CD1c-positive myeloid dendritic cell (primary cell): ENCODE data around the gene REEP3.
"Not testable (repeated sequence)": the region's sequence is repeated elsewhere in the genome, so short reads cannot be mapped to it uniquely, and the experiment has no call there.

Experiments
- DNase-seq: peaks from one replicate; pipeline ENCODE4 v3.0.0-alpha.2; 2016; ENCODE audit errors: extremely low spot score

The REEP3 gene

GRCh38 chr10:63630085-63630930, 109.1 kb downstream of the REEP3 start:
- peak; percentile 86 for DNase-seq

DNA sequence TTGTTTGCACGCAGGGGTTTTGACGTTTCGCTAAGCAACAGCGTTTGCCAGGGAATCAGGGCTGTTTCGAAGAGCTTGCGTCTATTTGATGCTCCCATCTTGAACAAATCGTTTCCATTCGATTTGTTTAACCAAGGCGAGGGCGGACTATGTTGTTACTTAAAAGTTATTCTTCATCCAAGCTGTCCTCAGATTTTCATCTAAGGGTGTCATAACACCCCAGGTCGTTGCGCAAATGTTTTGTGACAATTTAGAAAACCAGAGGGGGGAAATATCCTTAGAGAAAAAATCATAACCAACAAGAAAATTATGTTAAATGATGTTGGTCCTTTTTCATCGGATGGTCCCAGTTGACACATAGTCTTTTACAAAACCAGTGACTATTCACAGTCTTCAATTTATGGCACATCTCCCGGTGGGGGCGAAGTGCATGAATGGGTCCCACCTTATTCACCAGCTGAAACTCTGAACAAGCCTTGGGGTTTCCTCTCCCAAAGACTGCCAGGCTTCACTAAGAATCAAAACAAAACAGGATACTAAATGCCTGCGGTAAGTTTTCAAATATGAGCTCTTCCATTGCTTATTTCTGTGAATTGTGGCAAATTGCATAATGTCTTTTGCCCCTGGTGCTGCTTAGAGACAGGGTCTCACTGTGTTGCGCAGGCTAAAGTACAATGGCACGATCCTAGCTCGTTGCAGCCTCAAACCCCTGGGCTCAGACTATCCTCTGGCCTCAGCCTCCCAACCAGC, 109.9 kb downstream of the REEP3 start:
- DNase-seq, result no peak

- no peak for DNase-seq
These were observed 110.8 kb downstream of the REEP3 start for GRCh38 chr10:63631991-63632390.

- DNase-seq, result no peak
These were observed 112.7 kb downstream of the REEP3 start for GRCh38 chr10:63633677-63634487.

GRCh38 chr10:63634488-63635065, 113.4 kb downstream of the REEP3 start:
- no peak for DNase-seq

GRCh38 chr10:63636812-63637211, 115.6 kb downstream of the REEP3 start:
- DNase-seq, result no peak

GRCh38 chr10:63637901-63638327, 116.7 kb downstream of the REEP3 start:
- no peak for DNase-seq

DNA sequence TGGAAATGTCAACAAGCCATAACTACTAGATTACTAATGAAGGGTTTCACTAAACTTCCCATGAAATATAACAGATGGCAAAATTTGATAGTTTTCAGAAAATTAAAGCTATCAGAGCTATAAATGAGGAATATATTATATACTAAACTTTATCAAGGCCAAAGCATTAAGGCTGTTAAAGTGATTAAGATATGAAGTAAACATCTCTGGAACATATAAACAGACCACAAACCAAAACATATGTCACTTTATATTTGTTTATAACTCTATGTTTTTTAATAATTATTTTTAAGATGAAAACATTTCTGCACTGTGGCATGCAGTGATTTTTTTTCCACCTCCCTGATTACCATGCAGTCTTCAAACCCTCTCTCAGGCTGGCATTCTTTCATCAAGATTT, 120.2 kb downstream of the REEP3 start:
- DNase-seq, result no peak

DNA sequence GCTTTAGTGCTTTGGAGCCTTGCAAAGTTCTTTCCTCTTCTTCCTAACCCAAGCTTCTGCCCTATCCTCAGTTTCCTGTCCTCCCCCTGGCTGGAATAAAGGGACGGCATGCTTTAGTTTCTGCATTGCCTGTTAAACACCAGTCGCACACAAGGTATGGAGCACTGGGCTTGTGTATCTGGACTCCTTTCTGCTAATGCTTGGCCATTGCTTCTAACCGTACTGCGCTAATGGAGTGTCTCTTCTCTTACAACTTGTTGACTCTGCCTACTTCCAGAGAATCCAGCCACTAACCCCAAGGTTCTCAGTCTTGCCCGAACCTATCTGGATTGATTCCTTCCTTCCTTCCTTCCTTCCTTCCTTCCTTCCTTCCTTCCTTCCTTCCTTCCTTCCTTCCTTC, 120.6 kb downstream of the REEP3 start:
- DNase-seq, result no peak

- DNase-seq, result no peak
These were observed 121.6 kb downstream of the REEP3 start for GRCh38 chr10:63642808-63643207.

DNA sequence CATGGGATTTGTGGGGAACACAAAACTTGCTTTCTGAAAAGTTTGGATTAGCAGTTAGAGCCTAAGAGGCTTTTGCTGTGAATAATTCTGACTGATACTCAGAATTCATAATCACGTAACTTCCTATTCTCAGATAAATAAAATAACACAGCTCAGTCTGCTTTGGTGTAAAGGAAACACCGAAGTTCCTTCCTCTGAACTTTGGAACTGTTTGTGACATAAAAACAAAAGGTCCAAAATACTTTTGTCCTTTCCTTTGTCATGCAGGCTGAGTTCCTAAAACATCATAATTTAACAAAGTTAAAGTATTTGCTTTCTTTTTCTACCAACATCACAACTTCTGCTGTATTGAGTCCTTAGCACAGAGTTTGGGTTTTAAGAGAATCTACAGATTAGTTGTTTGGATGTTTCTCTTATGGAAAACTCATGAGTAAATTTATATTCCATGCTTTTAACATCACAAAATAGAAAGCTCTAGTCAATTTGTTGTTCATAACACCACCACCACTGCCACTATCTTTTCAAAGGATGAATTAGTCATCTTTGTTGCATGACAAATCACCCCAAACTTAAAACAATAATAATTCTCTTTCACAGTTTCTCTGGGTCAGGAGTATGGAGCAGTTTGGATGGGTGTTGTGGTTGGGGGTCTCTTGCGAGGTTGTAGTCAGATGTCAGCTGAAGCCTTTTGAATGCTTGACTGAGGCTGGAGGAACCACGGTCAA, 123.4 kb downstream of the REEP3 start:
- no peak for DNase-seq

- no peak for DNase-seq
These were observed 124.0 kb downstream of the REEP3 start for GRCh38 chr10:63645195-63645594.

DNA sequence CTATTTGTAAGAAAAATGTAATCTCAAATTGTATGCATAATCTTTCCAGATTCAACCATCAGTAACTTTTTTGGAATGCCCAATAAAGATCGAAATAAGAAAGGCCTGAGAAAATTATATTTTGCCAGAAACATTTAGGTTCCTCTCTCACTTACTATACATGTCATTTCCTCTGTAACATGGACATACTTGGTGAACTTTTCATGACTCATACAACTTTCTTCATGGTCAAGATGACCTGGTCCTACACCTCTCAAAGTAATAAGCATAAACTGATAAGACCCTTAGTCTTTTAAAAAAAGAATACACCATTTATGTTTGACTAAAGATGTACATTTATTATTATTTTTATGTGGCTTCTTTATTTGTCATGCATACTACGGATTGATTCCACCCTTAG, 125.3 kb downstream of the REEP3 start:
- no peak for DNase-seq

- DNase-seq, result no peak
These were observed 130.7 kb downstream of the REEP3 start for GRCh38 chr10:63651864-63652263.

DNA sequence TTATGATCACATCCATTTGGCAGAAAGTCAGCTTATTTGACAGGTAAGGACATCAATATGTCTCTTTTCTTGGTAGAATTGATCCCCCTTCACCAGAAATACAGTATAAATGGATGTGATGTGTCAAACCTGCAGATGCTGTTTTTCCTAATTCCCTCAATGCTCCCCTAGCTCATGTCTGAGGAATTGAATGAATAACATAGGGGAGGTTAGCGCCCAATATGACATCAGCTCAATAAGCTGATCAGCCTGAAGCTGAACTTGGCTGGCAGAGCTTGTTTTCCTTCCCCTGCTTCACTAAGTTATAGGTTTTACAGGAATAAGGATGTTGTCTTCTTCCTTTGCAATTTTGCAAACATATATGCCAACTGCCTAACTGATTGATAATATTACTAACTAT, 132.5 kb downstream of the REEP3 start:
- DNase-seq, result no peak

DNA sequence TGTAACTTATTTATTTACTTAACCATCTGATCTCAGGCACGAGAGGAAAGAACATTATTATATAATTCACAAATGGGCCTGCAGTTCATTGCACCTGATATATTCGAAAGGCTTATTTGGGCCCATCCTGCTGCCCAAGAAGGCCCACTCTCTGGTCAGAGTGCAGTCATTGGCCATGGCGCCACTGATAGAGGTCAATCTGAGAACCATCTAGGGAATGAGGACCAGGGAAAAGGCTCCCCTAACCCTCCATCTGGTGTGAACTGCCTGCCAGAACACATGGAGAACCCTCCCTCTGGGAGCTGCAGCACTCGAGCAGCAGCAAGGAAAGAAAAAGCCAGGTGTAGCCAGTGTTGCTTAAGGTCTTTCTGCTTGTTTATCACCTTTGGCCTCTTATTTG, 136.6 kb downstream of the REEP3 start:
- DNase-seq, result no peak

DNA sequence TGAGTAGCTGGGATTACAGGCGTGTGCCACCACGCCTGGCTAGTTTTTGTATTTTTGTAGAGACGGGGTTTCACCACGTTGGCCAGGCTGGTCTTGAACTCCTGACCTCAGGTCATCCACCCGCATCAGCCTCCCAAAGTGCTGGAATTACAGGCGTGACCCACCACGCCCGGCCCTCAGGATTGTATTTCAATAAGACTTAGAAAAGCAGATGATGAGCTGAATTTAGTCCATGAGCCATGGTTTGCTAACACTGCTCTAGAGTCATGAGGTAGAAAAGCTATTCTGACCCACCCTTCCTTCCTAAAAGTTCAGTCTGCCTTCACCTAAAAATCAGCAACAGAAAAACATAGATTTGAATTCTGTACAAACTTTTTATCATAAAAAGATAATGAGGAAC, 139.7 kb downstream of the REEP3 start:
- DNase-seq, result not testable (repeated sequence)

GRCh38 chr10:63661347-63661746, 140.1 kb downstream of the REEP3 start:
- DNase-seq, result no peak

GRCh38 chr10:63664341-63664885, 143.2 kb downstream of the REEP3 start:
- no peak for DNase-seq

DNA sequence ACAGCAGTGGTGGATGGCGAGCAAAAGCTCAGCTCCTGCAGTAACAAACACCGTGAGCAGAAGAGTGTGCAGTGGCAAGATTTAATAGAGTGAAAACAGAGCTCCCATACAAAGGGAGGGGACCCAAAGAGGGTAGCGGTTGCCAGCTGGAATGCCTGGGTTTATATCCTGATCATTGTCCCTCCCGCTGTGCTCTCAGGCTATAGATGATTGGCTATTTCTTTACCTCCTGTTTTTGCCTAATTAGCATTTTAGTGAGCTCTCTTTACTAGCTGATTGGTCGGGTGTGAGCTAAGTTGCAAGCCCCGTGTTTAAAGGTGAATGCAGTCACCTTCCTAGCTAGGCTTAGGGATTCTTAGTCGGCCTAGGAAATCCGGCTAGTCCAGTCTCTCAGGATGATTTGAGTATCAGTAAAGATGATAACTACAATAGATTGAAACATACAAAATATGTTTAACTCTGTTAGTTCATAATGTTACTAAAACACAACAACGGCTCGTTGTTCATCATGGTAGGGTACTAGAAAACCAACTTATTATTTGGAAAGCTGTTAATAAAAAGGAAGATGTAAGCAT, 143.9 kb downstream of the REEP3 start:
- DNase-seq, result not testable (repeated sequence)
